Stimulated activated CD8-positive, alpha-beta memory T cell treated with anti-CD3 and anti-CD28 coated beads, Interleukin-7, amount 100 ng/mL, for 1 hour (primary cell): ENCODE results near the gene ZDHHC9.

Experiments used
- DNase-seq, 2 donors: peaks; one replicate each; pipeline ENCODE4 v3.0.0-alpha.2; 2020; ENCODE audit warnings: low read depth in 2 of 2

ZDHHC9 gene

GRCh38 chrX:129823115-129823514 lies 20.6 kb downstream of the ZDHHC9 start:
- DNase-seq: peak in 1 of 2 donors; percentile 13

GRCh38 chrX:129818123-129818522 lies 25.6 kb downstream of the ZDHHC9 start:
- no peak for DNase-seq

GRCh38 chrX:129813662-129814368 lies 29.9 kb downstream of the ZDHHC9 start:
- no peak for DNase-seq

GRCh38 chrX:129808829-129809796 lies 34.6 kb downstream of the ZDHHC9 start:
- DNase-seq: no peak

DNA sequence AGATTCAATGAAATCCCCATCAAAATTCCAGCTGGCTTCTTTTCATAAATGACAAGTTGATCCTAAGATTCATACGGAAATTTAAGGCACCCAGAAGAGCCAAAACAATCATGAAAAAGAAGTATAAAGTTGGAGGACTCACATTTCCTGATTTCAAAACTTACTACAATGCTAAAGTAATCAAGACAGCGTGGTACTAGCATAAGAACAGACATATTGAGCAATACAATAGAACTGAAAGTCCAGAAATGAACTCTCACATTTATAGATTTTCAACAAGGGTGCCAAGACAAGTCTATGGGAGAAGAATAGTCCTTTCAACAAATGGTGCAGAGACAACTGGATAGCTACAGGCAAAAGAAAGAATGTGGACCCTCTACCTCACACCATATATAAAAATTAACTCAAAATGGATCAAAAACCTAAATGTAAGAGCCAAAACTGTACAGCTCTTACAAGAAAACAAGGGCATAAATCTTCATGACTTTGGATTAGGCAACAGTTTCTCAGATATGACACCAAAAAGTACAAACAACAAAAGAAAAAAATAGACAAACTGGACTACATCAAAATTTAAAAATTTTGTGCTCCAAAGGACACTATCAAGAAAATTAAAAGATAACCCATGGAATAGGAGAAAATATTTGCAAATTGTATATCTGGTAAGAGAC lies 35.4 kb downstream of the ZDHHC9 start:
- DNase-seq: no peak

GRCh38 chrX:129804806-129805205 lies 38.9 kb downstream of the ZDHHC9 start:
- no peak for DNase-seq

GRCh38 chrX:129802863-129803262 lies 40.8 kb downstream of the ZDHHC9 start:
- no peak for DNase-seq

- no peak for DNase-seq
Observed at GRCh38 chrX:129800186-129800585, 43.5 kb downstream of the ZDHHC9 start.

DNA sequence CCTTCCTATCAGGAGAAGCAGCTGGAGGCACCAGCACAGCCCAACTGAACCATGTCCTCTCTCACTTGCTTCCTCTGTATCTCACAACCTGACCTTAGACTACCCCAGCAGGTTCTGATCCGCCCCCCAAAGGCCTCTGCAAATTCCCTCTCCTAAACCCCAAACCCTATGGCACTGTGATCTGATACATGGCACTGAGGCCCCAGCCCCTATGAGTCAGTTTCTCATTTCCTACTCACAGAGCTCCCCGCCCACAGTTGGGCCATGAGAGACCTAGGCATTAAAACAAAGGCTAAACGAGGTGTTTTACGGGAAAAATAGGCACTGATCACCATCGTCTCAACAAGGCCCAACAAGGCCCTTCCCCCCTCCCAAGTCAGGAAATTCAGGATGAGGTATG lies 44.8 kb downstream of the ZDHHC9 start:
- DNase-seq: no peak

GRCh38 chrX:129798456-129798855 lies 45.2 kb downstream of the ZDHHC9 start:
- DNase-seq: no peak

GRCh38 chrX:129797251-129797906 lies 46.3 kb downstream of the ZDHHC9 start:
- no peak for DNase-seq

GRCh38 chrX:129795584-129795983 lies 48.1 kb downstream of the ZDHHC9 start:
- no peak for DNase-seq

DNA sequence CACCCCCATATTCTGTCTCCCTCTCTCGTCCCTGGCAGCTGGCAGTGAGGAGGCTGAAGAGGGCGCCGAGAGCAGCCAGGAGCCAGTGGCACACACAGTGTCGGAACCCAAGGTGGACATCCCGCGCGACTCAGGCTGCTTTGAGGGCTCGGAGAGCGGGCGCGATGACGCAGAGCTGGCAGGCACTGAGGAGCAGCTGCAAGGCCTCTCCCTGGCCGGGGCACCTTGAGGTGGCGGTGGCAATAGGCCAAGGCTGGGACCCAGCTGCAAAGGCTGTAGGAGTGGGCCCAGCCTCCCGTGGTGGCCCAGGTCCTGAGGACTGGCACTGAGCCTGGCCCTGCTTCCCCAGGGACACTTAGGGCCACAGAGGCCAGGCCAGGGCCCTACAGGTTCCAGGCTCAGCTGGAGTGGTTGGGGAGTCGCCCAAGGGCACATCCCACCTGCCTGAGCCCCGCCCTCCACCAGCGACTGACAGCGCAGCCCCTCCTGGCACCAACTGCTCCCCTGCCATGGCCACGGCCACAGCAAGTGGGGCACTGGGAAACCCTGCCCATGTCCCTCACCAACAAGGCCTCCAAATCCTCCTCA lies 50.0 kb downstream of the ZDHHC9 start:
- no peak for DNase-seq

DNA sequence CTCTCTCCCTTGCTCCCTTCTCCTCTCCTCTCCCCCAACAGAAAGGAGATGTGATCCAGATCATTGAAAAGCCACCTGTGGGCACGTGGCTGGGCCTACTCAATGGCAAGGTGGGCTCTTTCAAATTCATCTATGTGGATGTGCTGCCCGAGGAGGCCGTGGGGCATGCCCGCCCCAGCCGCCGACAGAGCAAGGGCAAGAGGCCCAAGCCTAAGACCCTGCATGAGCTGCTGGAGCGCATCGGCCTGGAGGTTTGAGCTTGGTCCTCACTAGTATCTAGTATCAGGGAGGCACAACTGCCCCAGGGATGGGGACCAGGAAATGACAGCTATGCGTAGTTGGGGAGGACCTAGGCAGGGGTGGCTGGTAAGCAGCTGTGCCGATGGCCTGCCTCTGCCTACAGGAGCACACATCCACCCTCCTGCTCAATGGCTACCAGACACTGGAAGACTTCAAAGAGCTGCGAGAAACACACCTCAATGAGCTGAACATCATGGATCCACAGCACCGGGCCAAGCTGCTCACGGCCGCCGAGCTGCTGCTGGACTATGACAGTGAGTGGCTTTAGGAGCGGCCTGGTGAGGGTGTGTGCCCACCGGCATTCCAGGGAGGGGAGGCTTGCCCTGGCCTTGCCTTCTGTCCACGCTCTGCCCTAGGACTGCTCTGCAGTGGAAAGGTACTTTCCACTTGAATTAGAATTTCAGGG lies 50.9 kb downstream of the ZDHHC9 start:
- DNase-seq: no peak

DNA sequence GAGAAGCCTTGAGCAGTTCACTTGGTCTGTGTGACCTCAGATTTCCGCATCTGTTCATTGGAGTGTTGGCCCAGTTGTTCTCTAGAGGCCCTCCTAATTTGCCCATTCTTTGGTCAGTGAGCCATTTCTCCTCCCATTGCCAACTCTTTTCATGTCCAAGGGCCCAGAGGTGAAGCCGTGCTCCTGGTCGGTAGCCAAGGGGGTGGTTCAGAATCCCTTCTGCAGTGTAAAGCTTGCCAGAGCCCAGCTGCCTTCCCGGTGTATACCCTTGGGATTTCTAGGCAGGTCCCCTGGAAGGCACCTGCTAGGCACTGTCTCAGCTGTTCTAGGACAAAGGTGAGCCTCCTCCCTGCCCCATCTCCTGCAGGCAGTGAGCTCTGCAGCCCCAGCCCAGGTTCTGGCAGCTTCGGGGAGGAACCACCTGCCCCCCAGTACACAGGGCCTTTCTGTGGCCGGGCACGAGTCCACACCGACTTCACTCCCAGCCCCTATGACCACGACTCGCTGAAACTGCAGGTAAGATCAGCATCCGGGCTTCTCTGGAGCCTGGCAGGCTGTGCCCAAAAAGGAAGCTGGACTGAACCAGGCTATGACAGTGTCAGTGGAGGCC lies 51.6 kb downstream of the ZDHHC9 start:
- no peak for DNase-seq

GRCh38 chrX:129791336-129791735 lies 52.4 kb downstream of the ZDHHC9 start:
- DNase-seq: no peak

DNA sequence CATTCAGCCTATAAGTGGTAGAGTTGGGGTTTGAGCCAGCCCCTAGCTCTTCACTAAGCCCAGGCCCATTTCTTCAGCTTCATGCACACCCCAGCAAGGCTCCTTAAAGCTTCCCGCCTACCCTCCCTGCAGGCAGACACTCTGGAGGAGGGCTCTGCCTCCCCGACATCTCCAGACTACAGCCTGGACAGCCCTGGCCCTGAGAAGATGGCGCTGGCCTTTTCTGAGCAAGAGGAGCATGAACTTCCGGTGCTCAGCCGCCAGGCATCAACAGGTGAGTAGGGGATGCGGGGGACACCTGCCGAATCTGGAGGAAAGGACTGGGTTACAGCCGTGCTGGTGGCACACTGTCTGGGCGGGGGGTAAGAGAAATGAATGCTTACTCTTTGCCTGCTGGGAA lies 52.9 kb downstream of the ZDHHC9 start:
- no peak for DNase-seq

DNA sequence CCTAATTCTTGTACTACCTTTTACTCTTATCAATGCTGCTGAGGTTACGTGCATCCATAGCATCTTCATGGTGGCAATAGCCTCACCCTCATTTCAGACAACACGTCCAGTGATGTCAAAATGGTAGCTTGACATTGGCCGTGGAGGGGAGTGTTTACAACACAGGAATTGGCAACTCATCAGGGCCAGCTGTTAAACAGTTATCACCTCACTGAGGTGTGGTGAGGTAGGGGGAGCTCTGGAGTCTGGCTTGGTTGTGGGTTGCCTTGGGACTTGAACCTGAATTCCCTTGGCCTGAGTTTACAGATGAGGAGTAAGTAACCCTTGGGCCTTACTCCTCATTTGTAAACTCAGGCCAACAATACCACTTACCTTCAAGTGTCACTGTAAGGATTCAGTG lies 53.5 kb downstream of the ZDHHC9 start:
- no peak for DNase-seq

DNA sequence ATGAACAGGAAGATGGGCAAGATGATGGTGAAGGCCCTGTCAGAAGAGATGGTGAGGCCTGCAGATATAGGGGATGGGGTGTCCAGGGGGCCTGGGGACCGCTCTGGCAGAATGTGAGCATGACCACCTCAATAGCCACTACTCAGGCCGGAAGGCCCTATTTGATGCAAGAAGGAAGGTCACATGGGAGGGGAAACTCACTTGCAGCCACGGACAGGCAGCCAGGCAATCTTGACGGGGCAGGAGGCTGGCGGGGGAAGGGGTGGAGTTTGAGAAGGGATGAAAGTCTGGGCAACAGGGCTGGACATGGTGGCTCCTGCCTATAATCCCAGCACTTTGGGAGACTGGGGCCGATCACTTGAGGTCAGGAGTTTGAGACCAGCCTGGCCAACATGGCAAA lies 55.2 kb downstream of the ZDHHC9 start:
- no peak for DNase-seq

GRCh38 chrX:129787336-129788055 lies 56.2 kb downstream of the ZDHHC9 start:
- DNase-seq: no peak
